ENCODE data around the gene AGXT. TPM values are rescaled to one million over a fixed set of nuclear protein-coding genes. Genes with fewer than 3 reads are reported as not detected.

The AGXT gene
- total and polyA plus RNA-seq, 4 donors = 254 to 1,572 (median 1,428) TPM

DNA sequence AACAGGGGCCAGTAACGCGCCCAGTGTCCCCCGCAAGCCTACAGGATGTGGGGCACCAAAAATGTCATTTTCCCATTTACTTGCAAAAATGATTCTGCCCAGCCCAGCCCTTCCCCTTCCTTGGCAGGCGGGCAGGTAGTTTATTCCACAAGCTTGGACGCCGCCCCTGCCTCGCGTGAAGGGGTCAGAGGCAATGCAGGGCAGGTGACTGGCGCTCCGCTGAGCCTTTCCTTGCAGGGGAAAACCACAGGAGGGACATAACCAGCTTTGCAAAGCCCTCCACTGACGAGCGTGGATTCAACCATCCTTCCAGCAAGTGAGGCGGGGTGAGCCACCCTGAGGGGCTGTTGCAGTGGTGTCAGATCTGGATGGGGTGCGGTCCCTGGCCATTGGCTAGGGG, 22.1 kb downstream of the AGXT start:
- no peak for DNase-seq (ENCODE audit: low spot score)
- peaks cover 24 to 50% (median 44%) of the 10 kb centered on the region in 4 donors for H3K4me1 ChIP-seq (ENCODE audit: control insufficient read depth in 4 of 4, insufficient read depth in 4 of 4, low read length in 3 of 4)
- no peaks in the 10 kb centered on the region for H3K27me3 ChIP-seq (ENCODE audit: control insufficient read depth in 4 of 4, insufficient read depth in 4 of 4, low read length in 3 of 4)
- no peaks in the 10 kb centered on the region for H3K36me3 ChIP-seq (ENCODE audit: control insufficient read depth in 4 of 4, insufficient read depth in 3 of 4, low read depth in 1 of 4, low read length in 3 of 4)
- no peaks in the 10 kb centered on the region for H3K9me3 ChIP-seq (ENCODE audit: control insufficient read depth in 4 of 4, low read length in 3 of 4)
- no peak overlapping the region for H3K27ac ChIP-seq (ENCODE audit: low read depth in 1 of 2, low read length in 2 of 2)
- H3K4me3 ChIP-seq (ENCODE audit: low read depth in 1 of 3, low read length in 3 of 3) = no peak overlapping the region
- WGBS = 87% methylated on average over 14 of the region's 14 CpGs
- TF ChIP-seq, protein P1, sequence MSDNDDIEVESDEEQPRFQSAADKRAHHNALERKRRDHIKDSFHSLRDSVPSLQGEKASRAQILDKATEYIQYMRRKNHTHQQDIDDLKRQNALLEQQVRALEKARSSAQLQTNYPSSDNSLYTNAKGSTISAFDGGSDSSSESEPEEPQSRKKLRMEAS (IDR thresholded peaks at IDR 0.05) = no peak
- TF ChIP-seq RAD21 (IDR thresholded peaks at IDR 0.05) (no peak), GABPA (IDR thresholded peaks at IDR 0.05 in 1 of 2, conservative IDR thresholded peaks at IDR 0.05 in 1 of 2) (no peak), JUND (IDR thresholded peaks at IDR 0.05) (no peak), SP1 (IDR thresholded peaks at IDR 0.05) (no peak), TAF1 (conservative IDR thresholded peaks at IDR 0.05) (no peak), EGR1 (IDR thresholded peaks at IDR 0.05; ENCODE audit: low read depth in 2 of 2) (no peak), HNF4G (IDR thresholded peaks at IDR 0.05) (no peak), FOXA2 (IDR thresholded peaks at IDR 0.05) (no peak), HNF4A (conservative IDR thresholded peaks at IDR 0.05) (no peak), RXRA (IDR thresholded peaks at IDR 0.05) (no peak), REST (IDR thresholded peaks at IDR 0.05) (no peak), FOXA1 (IDR thresholded peaks at IDR 0.05) (no peak), YY1 (IDR thresholded peaks at IDR 0.05) (no peak), NR2F2 (IDR thresholded peaks at IDR 0.05) (no peak)
- TF ChIP-seq, protein P2, sequence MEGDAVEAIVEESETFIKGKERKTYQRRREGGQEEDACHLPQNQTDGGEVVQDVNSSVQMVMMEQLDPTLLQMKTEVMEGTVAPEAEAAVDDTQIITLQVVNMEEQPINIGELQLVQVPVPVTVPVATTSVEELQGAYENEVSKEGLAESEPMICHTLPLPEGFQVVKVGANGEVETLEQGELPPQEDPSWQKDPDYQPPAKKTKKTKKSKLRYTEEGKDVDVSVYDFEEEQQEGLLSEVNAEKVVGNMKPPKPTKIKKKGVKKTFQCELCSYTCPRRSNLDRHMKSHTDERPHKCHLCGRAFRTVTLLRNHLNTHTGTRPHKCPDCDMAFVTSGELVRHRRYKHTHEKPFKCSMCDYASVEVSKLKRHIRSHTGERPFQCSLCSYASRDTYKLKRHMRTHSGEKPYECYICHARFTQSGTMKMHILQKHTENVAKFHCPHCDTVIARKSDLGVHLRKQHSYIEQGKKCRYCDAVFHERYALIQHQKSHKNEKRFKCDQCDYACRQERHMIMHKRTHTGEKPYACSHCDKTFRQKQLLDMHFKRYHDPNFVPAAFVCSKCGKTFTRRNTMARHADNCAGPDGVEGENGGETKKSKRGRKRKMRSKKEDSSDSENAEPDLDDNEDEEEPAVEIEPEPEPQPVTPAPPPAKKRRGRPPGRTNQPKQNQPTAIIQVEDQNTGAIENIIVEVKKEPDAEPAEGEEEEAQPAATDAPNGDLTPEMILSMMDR (IDR thresholded peaks at IDR 0.05; ENCODE audit: low read depth, low read length, missing input control) = no peak
- TF ChIP-seq, protein P3, sequence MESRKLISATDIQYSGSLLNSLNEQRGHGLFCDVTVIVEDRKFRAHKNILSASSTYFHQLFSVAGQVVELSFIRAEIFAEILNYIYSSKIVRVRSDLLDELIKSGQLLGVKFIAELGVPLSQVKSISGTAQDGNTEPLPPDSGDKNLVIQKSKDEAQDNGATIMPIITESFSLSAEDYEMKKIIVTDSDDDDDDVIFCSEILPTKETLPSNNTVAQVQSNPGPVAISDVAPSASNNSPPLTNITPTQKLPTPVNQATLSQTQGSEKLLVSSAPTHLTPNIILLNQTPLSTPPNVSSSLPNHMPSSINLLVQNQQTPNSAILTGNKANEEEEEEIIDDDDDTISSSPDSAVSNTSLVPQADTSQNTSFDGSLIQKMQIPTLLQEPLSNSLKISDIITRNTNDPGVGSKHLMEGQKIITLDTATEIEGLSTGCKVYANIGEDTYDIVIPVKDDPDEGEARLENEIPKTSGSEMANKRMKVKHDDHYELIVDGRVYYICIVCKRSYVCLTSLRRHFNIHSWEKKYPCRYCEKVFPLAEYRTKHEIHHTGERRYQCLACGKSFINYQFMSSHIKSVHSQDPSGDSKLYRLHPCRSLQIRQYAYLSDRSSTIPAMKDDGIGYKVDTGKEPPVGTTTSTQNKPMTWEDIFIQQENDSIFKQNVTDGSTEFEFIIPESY (IDR thresholded peaks at IDR 0.05) = no peak
- TF ChIP-seq, protein P4, sequence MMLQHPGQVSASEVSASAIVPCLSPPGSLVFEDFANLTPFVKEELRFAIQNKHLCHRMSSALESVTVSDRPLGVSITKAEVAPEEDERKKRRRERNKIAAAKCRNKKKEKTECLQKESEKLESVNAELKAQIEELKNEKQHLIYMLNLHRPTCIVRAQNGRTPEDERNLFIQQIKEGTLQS (IDR thresholded peaks at IDR 0.05) = no peak
- no peak overlapping the region for H3K9ac ChIP-seq (ENCODE audit: low read depth in 1 of 2, low read length in 2 of 2)
